Measurements from ENCODE around the gene CAPG. TPM values are rescaled to one million over a fixed set of nuclear protein-coding genes. Genes with fewer than 3 reads are reported as not detected.

Gene CAPG
- total RNA-seq, 4 donors from 2014 or later = 18.3 to 92.1 (median 45.2) TPM

DNA sequence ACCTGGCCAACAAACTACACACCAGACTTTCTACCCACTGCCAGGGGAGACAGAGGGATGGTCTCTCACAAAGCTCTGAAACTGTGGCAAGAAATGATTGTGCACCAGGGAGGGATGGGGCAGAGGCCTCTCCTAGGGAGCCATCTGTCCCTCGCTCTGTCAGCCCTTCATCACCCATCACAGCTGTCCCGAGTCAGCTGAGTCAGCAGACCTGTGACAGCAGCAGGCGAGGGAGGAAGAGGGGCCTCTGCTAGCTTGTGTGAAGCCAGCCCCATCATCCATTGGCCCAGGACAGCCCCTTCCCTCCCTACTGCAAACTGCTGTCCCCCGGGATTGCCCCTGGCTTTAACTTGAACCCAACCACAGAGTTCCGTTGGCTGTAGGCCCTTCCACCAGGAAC lies 13.4 kb upstream of the CAPG start:
- no peaks in the 10 kb centered on the region for H3K27me3 ChIP-seq
- H3K36me3 ChIP-seq = no peaks in the 10 kb centered on the region
- intact Hi-C loops (cut with DNase I; ENCODE audit: low total_unique reads) (no loop called here), in situ Hi-C loops (cut with MboI; ENCODE audit: low pct_ligation_motif_present in 1 of 4, low pct_unique_long_range_greater_than_20kb in 1 of 4, low sequenced_read_pairs in 3 of 4) (loop anchor here (5.0 kb wide), 3 partner anchors 124 to 134 kb away; no protein-coding TSS in a partner anchor)
- peaks cover 15 to 40% (median 31%) of the 10 kb centered on the region in 4 donors for H3K4me1 ChIP-seq
- 82% methylated on average over 5 of the region's 5 CpGs; no CpG with 5 or more reads in 1 of the 2 donors for WGBS, 2 donors (ENCODE audit: low coverage in 1 of 2)
- no peak overlapping the region for H3K4me3 ChIP-seq
- TF ChIP-seq POLR2A (IDR thresholded peaks at IDR 0.05) (no peak), POLR2AphosphoS5 (IDR thresholded peaks at IDR 0.05) (no peak), CTCF (IDR thresholded peaks at IDR 0.05) (no peak), EP300 (IDR thresholded peaks at IDR 0.05; ENCODE audit: low read depth) (no peak)
- H3K27ac ChIP-seq = no peak overlapping the region
- DNase-seq = no peak
- H3K9me3 ChIP-seq = no peaks in the 10 kb centered on the region

DNA sequence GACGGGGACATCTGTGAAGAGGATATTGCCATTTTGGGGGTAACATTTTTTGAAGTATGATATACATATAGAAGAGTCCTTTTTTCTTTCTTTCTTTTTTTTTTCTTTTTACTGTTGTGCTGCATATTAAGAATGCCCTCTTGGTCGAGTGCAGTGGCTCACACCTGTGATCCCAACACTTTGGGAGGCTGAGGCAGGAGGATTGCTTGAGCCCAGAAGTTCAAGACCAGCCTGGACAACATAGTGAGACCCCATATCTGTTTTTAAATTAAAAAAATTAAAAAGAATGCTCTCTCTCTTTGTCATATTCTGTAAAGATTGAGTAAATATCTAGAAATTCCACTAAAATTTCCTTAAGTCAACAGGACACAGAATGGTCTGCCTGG lies 11.9 kb upstream of the CAPG start:
- H3K27ac ChIP-seq = peak overlapping the region; percentile 92 to 94 (median 92)
- H3K4me3 ChIP-seq = no peak overlapping the region
- TF ChIP-seq CTCF (IDR thresholded peaks at IDR 0.05) (no peak), EP300 (IDR thresholded peaks at IDR 0.05; ENCODE audit: low read depth) (no peak), POLR2AphosphoS5 (IDR thresholded peaks at IDR 0.05) (no peak), POLR2A (IDR thresholded peaks at IDR 0.05) (no peak)
- DNase-seq = no peak
- in situ Hi-C loops (cut with MboI; ENCODE audit: low pct_ligation_motif_present in 1 of 4, low pct_unique_long_range_greater_than_20kb in 1 of 4, low sequenced_read_pairs in 3 of 4) (loop anchor here (5.0 kb wide), 3 partner anchors 125 to 135 kb away; no protein-coding TSS in a partner anchor), intact Hi-C loops (cut with DNase I; ENCODE audit: low total_unique reads) (no loop called here)
- no peaks in the 10 kb centered on the region for H3K27me3 ChIP-seq
- no peaks in the 10 kb centered on the region for H3K36me3 ChIP-seq
- peaks cover 20 to 42% (median 31%) of the 10 kb centered on the region in 4 donors for H3K4me1 ChIP-seq
- 79 to 100% methylated on average over 1 to 2 of the region's 2 CpGs for WGBS, 2 donors (ENCODE audit: low coverage in 1 of 2)
- no peaks in the 10 kb centered on the region for H3K9me3 ChIP-seq

GRCh38 chr2:85421260-85422071 lies 11.3 kb upstream of the CAPG start:
- TF ChIP-seq CTCF (IDR thresholded peaks at IDR 0.05) (no peak), POLR2AphosphoS5 (IDR thresholded peaks at IDR 0.05) (peak in 2 of 3 donors; percentile 12 to 40)
- peaks cover 20 to 42% (median 31%) of the 10 kb centered on the region in 4 donors for H3K4me1 ChIP-seq
- WGBS, 2 donors (ENCODE audit: low coverage in 1 of 2) = 44 to 63% methylated on average over 2 to 13 of the region's 13 CpGs
- no peaks in the 10 kb centered on the region for H3K9me3 ChIP-seq
- no peaks in the 10 kb centered on the region for H3K27me3 ChIP-seq
- peak; percentile 72 for DNase-seq
- in situ Hi-C loops (cut with MboI; ENCODE audit: low pct_ligation_motif_present in 1 of 4, low pct_unique_long_range_greater_than_20kb in 1 of 4, low sequenced_read_pairs in 3 of 4) (loop anchor here (5.0 kb wide), 3 partner anchors 126 to 136 kb away; no protein-coding TSS in a partner anchor), intact Hi-C loops (cut with DNase I; ENCODE audit: low total_unique reads) (loop anchor here (2.0 kb wide), 1 partner anchor 131 kb away; no protein-coding TSS in a partner anchor)
- H3K36me3 ChIP-seq = no peaks in the 10 kb centered on the region
- no peak overlapping the region for H3K4me3 ChIP-seq
- H3K27ac ChIP-seq = peak overlapping the region; percentile 92 to 94 (median 92)

- DNase-seq = peak; percentile 93
- H3K27ac ChIP-seq = peak overlapping the region; percentile 92 to 94 (median 92)
- peaks cover 20 to 42% (median 31%) of the 10 kb centered on the region in 4 donors for H3K4me1 ChIP-seq
- intact Hi-C loops (cut with DNase I; ENCODE audit: low total_unique reads) (loop anchor here (2.0 kb wide), 1 partner anchor 132 kb away; no protein-coding TSS in a partner anchor), in situ Hi-C loops (cut with MboI; ENCODE audit: low pct_ligation_motif_present in 1 of 4, low pct_unique_long_range_greater_than_20kb in 1 of 4, low sequenced_read_pairs in 3 of 4) (loop anchor here (5.0 kb wide), 3 partner anchors 127 to 137 kb away; no protein-coding TSS in a partner anchor)
- H3K9me3 ChIP-seq = no peaks in the 10 kb centered on the region
- no peak overlapping the region for H3K4me3 ChIP-seq
- TF ChIP-seq POLR2A (IDR thresholded peaks at IDR 0.05) (no peak), POLR2AphosphoS5 (IDR thresholded peaks at IDR 0.05) (peak in 2 of 3 donors; percentile 41 to 43), EP300 (IDR thresholded peaks at IDR 0.05; ENCODE audit: low read depth) (no peak), CTCF (IDR thresholded peaks at IDR 0.05) (peak; percentile 100)
- no peaks in the 10 kb centered on the region for H3K36me3 ChIP-seq
- H3K27me3 ChIP-seq = no peaks in the 10 kb centered on the region
- 20% methylated on average over 22 of the region's 22 CpGs; no CpG with 5 or more reads in 1 of the 2 donors for WGBS, 2 donors (ENCODE audit: low coverage in 1 of 2)
Measured at GRCh38 chr2:85420536-85421259, 10.5 kb upstream of the CAPG start.

Measured in transverse colon (tissue), 4 donors.